Heart left ventricle (tissue), 16 donors: ENCODE measurements around the gene AIG1. TPM values are rescaled to one million over a fixed set of nuclear protein-coding genes. Genes with fewer than 3 reads are reported as not detected.
A peak's percentile ranks its signal among the peaks of the same experiment; 100 is the strongest.

ENCODE experiments used
- ATAC-seq, 4 donors: fragments of 200-7000 bp; cut with Tn5 transposase; one replicate each; pipeline ENCODE4 v1.9.1; 2020 to 2022; ENCODE audit warnings: moderate library complexity in 4 of 4, mild to moderate bottlenecking in 3 of 4, moderate number of reproducible peaks in 1 of 4
- DNase-seq, 5 donors: peaks; one replicate each; pipeline ENCODE4 v3.0.0-alpha.2; 2020
- H3K27ac ChIP-seq, 12 donors: fragments of 200-600 bp; sonication (generic) in 4 of 12; one replicate each; pipeline versions ENCODE4 v1.5.0 to v1.8.0; 2016 to 2022; ENCODE audit warnings: mild to moderate bottlenecking in 2 of 12
- H3K27me3 ChIP-seq, 9 donors: fragments of 200-600 bp; sonication (generic) in 2 of 9; one replicate each; pipeline versions ENCODE4 v1.5.1 to v1.8.0; 2016 to 2022; ENCODE audit warnings: mild to moderate bottlenecking in 3 of 9
- H3K36me3 ChIP-seq, 9 donors: fragments of 200-600 bp; sonication (generic) in 2 of 9; one replicate each; pipeline versions ENCODE4 v1.5.0 to v1.8.0; 2018 to 2022; ENCODE audit warnings: mild to moderate bottlenecking in 2 of 9
- H3K4me1 ChIP-seq, 12 donors: fragments of 200-600 bp; sonication (generic) in 4 of 12; one replicate each; pipeline versions ENCODE4 v1.5.0 to v1.8.0; 2016 to 2022; ENCODE audit warnings: mild to moderate bottlenecking in 3 of 12
- H3K4me3 ChIP-seq, 12 donors: fragments of 200-600 bp; sonication (generic) in 4 of 12; one replicate each; pipeline versions ENCODE4 v1.5.0 to v1.8.0; 2017 to 2022; ENCODE audit warnings: mild to moderate bottlenecking in 9 of 12, moderate library complexity in 4 of 12
- H3K9me3 ChIP-seq, 12 donors: fragments of 200-600 bp; sonication (generic) in 4 of 12; one replicate each; pipeline versions ENCODE4 v1.5.0 to v1.8.0; 2016 to 2022; ENCODE audit warnings: mild to moderate bottlenecking in 1 of 12
- POLR2A ChIP-seq, 2 donors: fragments of 450-650 bp; IDR thresholded peaks; one replicate each; pipeline ENCODE4 v1.6.1; 2017; ENCODE audit warnings: antibody characterized with exemption in 2 of 2, mild to moderate bottlenecking in 2 of 2, moderate library complexity in 2 of 2
- WGBS, 4 donors: extraction: QIAGEN DNeasy Blood & Tissue Kit in 2 of 4; methylation state at CpG; one replicate each; pipeline versions ENCODE4 v1.1.5 to v1.1.7; 2013 to 2018; 5-methylcytosine and 5-hydroxymethylcytosine counted together
- intact Hi-C, 10 donors: fragments of 100-400 bp; cut with DNase I; formaldehyde crosslinking; loops; one replicate each; pipeline versions ENCODE4 v1.11.1 to v1.14.2; 2022
- polyA plus RNA-seq, 2 donors: library from polyadenylated mRNA; stranded (reverse); fragments of 200-250 nt; gene quantifications; one replicate each; pipeline ENCODE4 v1.2.3, GENCODE V29; 2013
- total RNA-seq, 9 donors: library from RNA; depleted of rRNA in 2 of 9; stranded (reverse); fragments of >200 nt in 2 of 9; fragmentation: NEBNext Ultra II Directional in 3 of 9; extraction: Animal tissue kit (Norgen Biotek cat#: 25700) in 3 of 9; gene quantifications; one replicate each; pipeline versions ENCODE4 v1.1.0 to v1.2.4, GENCODE V29; 2016 to 2023
- TF ChIP-seq, protein P1 (sequence below), 12 donors: fragments of 200-600 bp; sonication (generic) in 4 of 12; IDR thresholded peaks; one replicate each; pipeline versions ENCODE4 v1.5.0 to v1.8.0; 2018 to 2022; ENCODE audit warnings: antibody characterized with exemption in 12 of 12, mild to moderate bottlenecking in 5 of 12
- donor health status: ischemic (EF 13 %, LVEDD 7.1; RV severe dilation, severe dysfunction).
- donor health status: healthy with polysubstance abuse.
- donor health status: DM: no; HTN: yes; CAD: no.
- donor health status: DM: no; HTN: no; CAD: no.
- donor health status: ischemic (EF 25% LVEDD 6.9; RV normal size, moderate dysfunction).
- donor health status: ischemic (EF 25% LVEDD 5.7; RV mildly dilated, moderate dysfunction).
- donor health status: healthy.
- donor health status: DM: yes; HTN: yes; CAD: no.
- donor health status: ischemic (EF 35%, LVEDD 5.7; RV mildly dilated, moderate dysfunction).
- donor health status: nonischemic (EF 11% LVEDD 7.7; RV severe dilation, severe dysfunction).
- donor health status: DM: yes; HTN: yes; CAD: no.
- donor health status: PGD.
- donor health status: ischemic (EF 29% LVEDD 5.4; RV normal size, mild dysfunction).
- donor health status: nonischemic (EF 23%, LVEDD 6.1; RV moderate dilation, normal function).

AIG1 gene
- total and polyA plus RNA-seq, 11 donors: 18.1 to 101 (median 64.0) TPM

DNA sequence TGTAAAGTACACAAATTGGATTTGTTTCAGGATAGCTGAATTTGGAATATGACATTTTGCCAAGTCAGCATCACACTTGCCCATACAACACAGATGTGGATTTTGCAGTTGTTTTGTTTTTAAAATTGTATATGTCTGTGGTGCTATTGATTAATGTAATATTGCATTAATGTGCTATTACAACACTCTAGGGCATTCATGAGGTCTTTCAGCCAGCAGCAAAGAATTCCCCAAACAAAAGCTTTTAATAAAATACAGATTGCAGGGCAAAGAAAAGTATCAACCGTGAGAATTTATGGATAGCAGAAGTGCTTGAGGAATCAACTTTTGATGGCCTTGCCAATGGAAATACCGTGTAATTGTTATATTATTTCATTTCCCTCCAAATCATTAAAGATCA lies 144.9 kb downstream of the AIG1 start:
- Histone ChIP-seq H3K4me1 (peaks cover 0 to 35% (median 7%) of the 10 kb centered on the region in 12 donors), H3K27ac (peak overlapping the region in 3 of 12 donors; percentile 25 to 36 (median 26)), H3K27me3 (no peaks in the 10 kb centered on the region), H3K4me3 (no peak overlapping the region), H3K9me3 (peaks cover 0 to 7% (median 0%) of the 10 kb centered on the region in 12 donors), H3K36me3 (no peaks in the 10 kb centered on the region)
- WGBS, 4 donors: 56 to 74% (median 66%) methylated on average over 2 of the region's 2 CpGs
- intact Hi-C loops: no loop called here
- TF ChIP-seq POLR2A (IDR thresholded peaks at IDR 0.05): no peak
- TF ChIP-seq, protein P1, sequence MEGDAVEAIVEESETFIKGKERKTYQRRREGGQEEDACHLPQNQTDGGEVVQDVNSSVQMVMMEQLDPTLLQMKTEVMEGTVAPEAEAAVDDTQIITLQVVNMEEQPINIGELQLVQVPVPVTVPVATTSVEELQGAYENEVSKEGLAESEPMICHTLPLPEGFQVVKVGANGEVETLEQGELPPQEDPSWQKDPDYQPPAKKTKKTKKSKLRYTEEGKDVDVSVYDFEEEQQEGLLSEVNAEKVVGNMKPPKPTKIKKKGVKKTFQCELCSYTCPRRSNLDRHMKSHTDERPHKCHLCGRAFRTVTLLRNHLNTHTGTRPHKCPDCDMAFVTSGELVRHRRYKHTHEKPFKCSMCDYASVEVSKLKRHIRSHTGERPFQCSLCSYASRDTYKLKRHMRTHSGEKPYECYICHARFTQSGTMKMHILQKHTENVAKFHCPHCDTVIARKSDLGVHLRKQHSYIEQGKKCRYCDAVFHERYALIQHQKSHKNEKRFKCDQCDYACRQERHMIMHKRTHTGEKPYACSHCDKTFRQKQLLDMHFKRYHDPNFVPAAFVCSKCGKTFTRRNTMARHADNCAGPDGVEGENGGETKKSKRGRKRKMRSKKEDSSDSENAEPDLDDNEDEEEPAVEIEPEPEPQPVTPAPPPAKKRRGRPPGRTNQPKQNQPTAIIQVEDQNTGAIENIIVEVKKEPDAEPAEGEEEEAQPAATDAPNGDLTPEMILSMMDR (IDR thresholded peaks at IDR 0.05): no peak
- DNase-seq (no peak), ATAC-seq (no peak)

DNA sequence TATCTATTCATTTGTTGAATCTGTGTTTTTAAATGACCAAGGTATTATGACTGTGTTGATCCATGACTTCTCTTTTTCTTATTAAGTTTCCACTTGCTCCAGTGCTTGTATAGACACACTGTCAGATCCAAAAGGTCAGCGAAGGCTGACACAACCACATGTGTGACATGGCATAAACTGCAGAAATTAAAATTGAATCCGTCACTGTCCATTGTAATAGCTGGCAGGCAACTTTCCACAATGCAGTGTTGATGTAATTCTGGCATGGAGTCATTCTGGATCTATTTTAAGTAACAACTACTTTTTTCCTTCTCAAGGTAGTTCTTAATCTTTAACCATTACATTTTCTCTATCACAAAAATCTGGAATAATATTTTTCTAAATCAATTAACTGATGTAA lies 145.3 kb downstream of the AIG1 start:
- Histone ChIP-seq H3K9me3 (peaks cover 0 to 7% (median 0%) of the 10 kb centered on the region in 12 donors), H3K4me1 (peaks cover 0 to 35% (median 7%) of the 10 kb centered on the region in 12 donors)

GRCh38 chr6:143206550-143206949 lies 145.9 kb downstream of the AIG1 start:
- Histone ChIP-seq H3K9me3 (peaks cover 0 to 7% (median 0%) of the 10 kb centered on the region in 12 donors), H3K4me3 (no peak overlapping the region), H3K27me3 (no peaks in the 10 kb centered on the region), H3K4me1 (peaks cover 0 to 35% (median 7%) of the 10 kb centered on the region in 12 donors), H3K27ac (peak overlapping the region in 3 of 12 donors; percentile 26 to 36 (median 26)), H3K36me3 (no peaks in the 10 kb centered on the region)
- no peak for DNase-seq
- intact Hi-C loops: no loop called here
- WGBS, 4 donors: 84 to 92% (median 87%) methylated on average over 1 of the region's 1 CpG
- no peak for TF ChIP-seq POLR2A (IDR thresholded peaks at IDR 0.05)
- TF ChIP-seq, protein P1 (IDR thresholded peaks at IDR 0.05): no peak
- no peak for ATAC-seq

More for the DNA sequence above, 145.3 kb downstream of the AIG1 start:
- H3K36me3 ChIP-seq: no peaks in the 10 kb centered on the region
- no peak for DNase-seq
- no peak overlapping the region for H3K4me3 ChIP-seq
- 39 to 48% (median 44%) methylated on average over 2 of the region's 2 CpGs for WGBS, 4 donors
- TF ChIP-seq, protein P1 (IDR thresholded peaks at IDR 0.05): no peak
- no peak for TF ChIP-seq POLR2A (IDR thresholded peaks at IDR 0.05)
- H3K27me3 ChIP-seq: no peaks in the 10 kb centered on the region
- peak overlapping the region in 4 of 12 donors; percentile 25 to 36 (median 26) for H3K27ac ChIP-seq
- ATAC-seq: peak; percentile 74 to 83 (median 78)
- intact Hi-C loops: no loop called here

GRCh38 chr6:143210420-143210819 lies 149.7 kb downstream of the AIG1 start:
- WGBS, 4 donors: 94 to 96% (median 96%) methylated on average over 2 of the region's 2 CpGs
- intact Hi-C loops: no loop called here
- Histone ChIP-seq H3K27me3 (no peaks in the 10 kb centered on the region), H3K27ac (no peak overlapping the region), H3K36me3 (no peaks in the 10 kb centered on the region), H3K4me1 (peaks cover 0 to 40% (median 16%) of the 10 kb centered on the region in 12 donors), H3K4me3 (no peak overlapping the region), H3K9me3 (peaks cover 0 to 3% (median 0%) of the 10 kb centered on the region in 12 donors)
- TF ChIP-seq POLR2A (IDR thresholded peaks at IDR 0.05): no peak
- TF ChIP-seq, protein P1 (IDR thresholded peaks at IDR 0.05): no peak
- DNase-seq (no peak), ATAC-seq (no peak)
